ENCODE measurements around the gene DCP1B.

Gene DCP1B

GRCh38 chr12:1896964-1897363, 107.3 kb downstream of the DCP1B start:
- CTCF ChIA-PET = no interaction called here
- POLR2A ChIA-PET = no interaction called here
- no peak for TF ChIP-seq CTCF (IDR thresholded peaks at IDR 0.05; ENCODE audit: control extremely low read depth, extremely low read depth, low read depth, missing control alignments)
- no peak for DNase-seq (ENCODE audit: extremely low spot score)

Data from GM10248 (cell line).